ENCODE results near the gene A1BG. TPM values are rescaled to one million over a fixed set of nuclear protein-coding genes. Genes with fewer than 3 reads are reported as not detected.

A1BG gene
- total RNA-seq, 2 donors from 2014 or later: 45.5 to 52.6 TPM

DNA sequence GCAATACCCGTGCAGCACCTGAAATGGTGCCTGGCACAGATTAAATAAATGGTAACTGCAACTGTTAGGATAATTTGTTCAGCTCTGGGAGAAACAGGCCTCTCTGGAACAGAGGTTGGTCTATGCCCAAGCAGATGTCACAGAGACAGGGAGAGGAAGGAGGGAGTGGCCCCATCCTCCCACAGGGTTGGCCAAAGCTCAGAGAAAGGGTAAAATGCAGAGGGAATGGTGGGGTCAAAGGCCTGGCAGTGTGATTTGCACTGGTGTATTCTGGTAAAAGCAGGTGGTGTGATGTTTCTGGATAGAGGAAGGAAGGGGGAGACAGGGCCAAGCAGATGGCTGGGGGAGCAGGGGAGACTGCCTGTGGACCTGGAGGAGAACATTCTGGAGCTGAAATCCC is 17.1 kb downstream of the A1BG start:
- H3K36me3 ChIP-seq: peaks cover 26% of the 10 kb centered on the region
- no peaks in the 10 kb centered on the region for H3K9me3 ChIP-seq
- H3K27me3 ChIP-seq: no peaks in the 10 kb centered on the region
- H3K4me3 ChIP-seq: no peak overlapping the region
- no peak overlapping the region for H3K27ac ChIP-seq
- DNase-seq (ENCODE audit: low spot score): no peak
- H3K4me1 ChIP-seq: no peaks in the 10 kb centered on the region
- no peak for TF ChIP-seq CTCF (IDR thresholded peaks at IDR 0.05)

GRCh38 chr19:58335630-58336029 is 17.7 kb downstream of the A1BG start:
- H3K27ac ChIP-seq: no peak overlapping the region
- no peak for TF ChIP-seq CTCF (IDR thresholded peaks at IDR 0.05)
- no peaks in the 10 kb centered on the region for H3K4me1 ChIP-seq
- H3K36me3 ChIP-seq: peaks cover 26% of the 10 kb centered on the region
- DNase-seq (ENCODE audit: low spot score): no peak
- H3K9me3 ChIP-seq: no peaks in the 10 kb centered on the region
- H3K27me3 ChIP-seq: no peaks in the 10 kb centered on the region
- H3K4me3 ChIP-seq: no peak overlapping the region

DNA sequence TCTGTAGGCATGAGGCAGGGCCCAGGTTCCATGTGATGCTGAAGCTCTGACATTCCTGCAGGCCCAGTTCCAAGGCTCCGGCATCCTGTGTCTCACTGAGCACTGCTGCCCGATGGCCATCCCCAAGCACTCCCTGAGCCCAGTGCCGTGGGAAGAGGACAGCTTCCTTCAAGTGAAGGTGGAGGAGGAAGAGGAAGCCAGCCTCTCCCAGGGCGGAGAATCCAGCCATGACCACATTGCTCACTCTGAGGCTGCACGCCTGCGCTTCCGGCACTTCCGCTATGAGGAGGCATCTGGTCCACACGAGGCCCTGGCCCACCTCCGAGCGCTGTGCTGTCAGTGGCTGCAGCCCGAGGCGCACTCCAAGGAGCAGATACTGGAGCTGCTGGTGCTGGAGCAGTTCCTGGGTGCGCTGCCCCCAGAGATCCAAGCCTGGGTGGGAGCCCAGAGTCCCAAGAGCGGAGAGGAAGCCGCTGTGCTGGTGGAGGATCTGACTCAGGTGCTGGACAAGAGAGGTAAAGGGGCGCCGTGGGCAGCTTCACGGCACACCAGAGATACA is 18.5 kb downstream of the A1BG start:
- H3K27me3 ChIP-seq: no peaks in the 10 kb centered on the region
- DNase-seq (ENCODE audit: low spot score): no peak
- H3K9me3 ChIP-seq: no peaks in the 10 kb centered on the region
- TF ChIP-seq CTCF (IDR thresholded peaks at IDR 0.05): no peak
- H3K27ac ChIP-seq: no peak overlapping the region
- H3K4me1 ChIP-seq: no peaks in the 10 kb centered on the region
- no peak overlapping the region for H3K4me3 ChIP-seq
- peaks cover 26% of the 10 kb centered on the region for H3K36me3 ChIP-seq

DNA sequence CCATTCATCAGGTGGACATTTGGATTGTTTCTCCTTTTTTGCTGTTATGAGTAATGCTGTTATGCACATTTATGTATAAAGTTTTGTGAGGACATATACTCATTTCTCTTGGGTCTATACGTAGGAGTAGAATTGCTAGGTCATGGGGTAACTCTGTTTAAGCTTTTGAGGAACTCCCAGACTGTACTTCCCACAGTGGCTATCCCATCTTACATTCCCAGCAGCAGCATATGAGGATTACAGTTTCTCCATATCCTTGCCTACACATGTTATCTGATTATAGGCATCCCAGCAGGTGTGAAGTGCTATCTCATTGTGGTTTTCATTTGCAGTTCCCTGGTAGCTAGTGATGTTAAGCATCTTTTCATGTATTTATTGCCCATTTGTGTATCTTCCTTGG is 20.6 kb downstream of the A1BG start:
- DNase-seq (ENCODE audit: low spot score): no peak
- no peak for TF ChIP-seq CTCF (IDR thresholded peaks at IDR 0.05)
- H3K36me3 ChIP-seq: peaks cover 13% of the 10 kb centered on the region
- peaks cover 0 to 14% of the 10 kb centered on the region in 2 donors for H3K4me1 ChIP-seq
- no peak overlapping the region for H3K4me3 ChIP-seq
- H3K9me3 ChIP-seq: no peaks in the 10 kb centered on the region
- no peaks in the 10 kb centered on the region for H3K27me3 ChIP-seq
- no peak overlapping the region for H3K27ac ChIP-seq

DNA sequence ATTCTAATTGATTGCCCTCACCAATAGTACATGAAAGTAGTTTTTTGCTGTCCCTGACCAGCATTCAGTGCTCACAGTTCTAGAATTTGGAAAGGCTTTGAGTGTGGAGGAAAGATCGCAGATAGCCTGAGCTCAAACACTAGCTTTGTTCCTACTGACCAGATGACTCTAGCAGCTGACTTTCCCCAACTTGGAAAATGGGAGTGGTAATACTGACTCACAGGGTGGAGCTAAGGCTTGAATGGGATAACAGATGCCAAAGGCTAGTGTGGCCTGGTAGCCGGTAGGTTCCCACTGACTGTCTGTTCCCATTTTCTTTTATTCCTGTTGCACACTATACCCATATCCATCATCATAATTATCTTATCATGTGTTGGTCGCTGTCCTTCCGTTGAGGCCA is 22.8 kb downstream of the A1BG start:
- Histone ChIP-seq H3K36me3 (peaks cover 8% of the 10 kb centered on the region), H3K4me3 (no peak overlapping the region), H3K4me1 (peaks cover 0 to 27% of the 10 kb centered on the region in 2 donors), H3K27me3 (no peaks in the 10 kb centered on the region), H3K9me3 (no peaks in the 10 kb centered on the region), H3K27ac (no peak overlapping the region)
- TF ChIP-seq CTCF (IDR thresholded peaks at IDR 0.05): no peak
- no peak for DNase-seq (ENCODE audit: low spot score)

GRCh38 chr19:58328999-58329398 is 24.3 kb downstream of the A1BG start:
- H3K9me3 ChIP-seq: no peaks in the 10 kb centered on the region
- no peak for DNase-seq (ENCODE audit: low spot score)
- no peak for TF ChIP-seq CTCF (IDR thresholded peaks at IDR 0.05)
- H3K4me3 ChIP-seq: no peak overlapping the region
- no peaks in the 10 kb centered on the region for H3K36me3 ChIP-seq
- no peak overlapping the region for H3K27ac ChIP-seq
- peaks cover 0 to 30% of the 10 kb centered on the region in 2 donors for H3K4me1 ChIP-seq
- H3K27me3 ChIP-seq: no peaks in the 10 kb centered on the region

All from right atrium auricular region (tissue), 2 donors.